Stimulated activated CD4-positive, alpha-beta T cell treated with anti-CD3 and anti-CD28 coated beads, Interleukin-4, amount 100 ng/mL, for 1 hour (primary cell): ENCODE measurements around the gene RPF1.
A peak's percentile ranks its signal among the peaks of the same experiment; 100 is the strongest.
"Not testable (repeated sequence)": the region's sequence is repeated elsewhere in the genome, so short reads cannot be mapped to it uniquely, and the experiment has no call there.

ENCODE experiments used
- DNase-seq: peaks from one replicate; pipeline ENCODE4 v3.0.0-alpha.2; 2020

RPF1 gene

GRCh38 chr1:84496498-84496897 lies 17.4 kb downstream of the RPF1 start:
- no peak for DNase-seq

GRCh38 chr1:84497631-84498275 lies 18.7 kb downstream of the RPF1 start:
- no peak for DNase-seq

- no peak for DNase-seq
Measured at GRCh38 chr1:84502927-84503326, 23.9 kb downstream of the RPF1 start.

- DNase-seq = no peak
Measured at GRCh38 chr1:84504580-84505492, 25.8 kb downstream of the RPF1 start.

- DNase-seq = no peak
Measured at GRCh38 chr1:84505493-84506001, 26.5 kb downstream of the RPF1 start.

- DNase-seq = peak; percentile 99
Measured at GRCh38 chr1:84506002-84506728, 27.1 kb downstream of the RPF1 start, which contains the start of the genes GNG5 and SPATA1. TSS of gene GNG5 (minus strand) at chr1:84506581. CDS start at chr1:84506091, 490 bp downstream. TSS of gene SPATA1 (plus strand) at chr1:84506386. CDS start at chr1:84516360, 9,974 bp downstream.

- no peak for DNase-seq
Measured at GRCh38 chr1:84506729-84507453, 27.8 kb downstream of the RPF1 start.

- DNase-seq = not testable (repeated sequence)
Measured at GRCh38 chr1:84507887-84508286, 28.8 kb downstream of the RPF1 start.

GRCh38 chr1:84508510-84508909 lies 29.4 kb downstream of the RPF1 start:
- no peak for DNase-seq

GRCh38 chr1:84509029-84509428 lies 30.0 kb downstream of the RPF1 start:
- no peak for DNase-seq

- DNase-seq = no peak
Measured at GRCh38 chr1:84510165-84510564, 31.1 kb downstream of the RPF1 start.

GRCh38 chr1:84510668-84511067 lies 31.6 kb downstream of the RPF1 start:
- no peak for DNase-seq

GRCh38 chr1:84524590-84524989 lies 45.5 kb downstream of the RPF1 start:
- no peak for DNase-seq

- no peak for DNase-seq
Measured at GRCh38 chr1:84525779-84526178, 46.7 kb downstream of the RPF1 start.

GRCh38 chr1:84538599-84538998 lies 59.5 kb downstream of the RPF1 start:
- DNase-seq = no peak

- no peak for DNase-seq
Measured at GRCh38 chr1:84539972-84540371, 60.9 kb downstream of the RPF1 start.

GRCh38 chr1:84540759-84541158 lies 61.7 kb downstream of the RPF1 start:
- DNase-seq = no peak

- DNase-seq = no peak
Measured at GRCh38 chr1:84541679-84542078, 62.6 kb downstream of the RPF1 start.
